ENCODE data around the gene GCK.
"Not testable (repeated sequence)": the region's sequence is repeated elsewhere in the genome, so short reads cannot be mapped to it uniquely, and the experiment has no call there.

Gene GCK

GRCh38 chr7:44200699-44201461 is 11.6 kb upstream of the GCK start, which contains the start of gene YKT6:
YKT6 (plus strand) TSS chr7:44200978; CDS start chr7:44201136, 158 bp downstream.
- DNase-seq = peak; percentile 95

GRCh38 chr7:44200163-44200562 is 10.9 kb upstream of the GCK start:
- DNase-seq = not testable (repeated sequence)

GRCh38 chr7:44197474-44197873 is 8.2 kb upstream of the GCK start:
- DNase-seq = no peak

- peak; percentile 39 for DNase-seq
Measured at GRCh38 chr7:44196450-44196872, 7.2 kb upstream of the GCK start.

DNA sequence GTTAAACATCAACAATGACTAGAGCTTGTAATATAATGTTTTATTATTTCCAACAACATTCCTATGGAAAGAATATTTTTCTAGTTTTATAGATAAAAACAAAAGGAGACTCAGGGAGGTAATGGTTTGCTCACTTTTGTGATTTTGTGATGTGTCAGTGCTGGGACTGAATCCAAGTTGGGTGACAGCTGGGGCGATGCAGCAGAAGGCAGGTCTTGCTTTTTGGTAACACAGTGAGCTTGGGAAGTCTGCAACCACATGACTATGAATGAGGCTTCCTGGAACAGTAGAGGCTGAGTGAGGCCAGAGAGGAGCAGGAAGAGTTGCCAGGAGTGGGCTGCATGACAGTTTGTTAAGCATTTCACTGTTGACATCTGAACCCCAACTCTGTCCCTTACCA is 6.7 kb upstream of the GCK start:
- no peak for DNase-seq

DNA sequence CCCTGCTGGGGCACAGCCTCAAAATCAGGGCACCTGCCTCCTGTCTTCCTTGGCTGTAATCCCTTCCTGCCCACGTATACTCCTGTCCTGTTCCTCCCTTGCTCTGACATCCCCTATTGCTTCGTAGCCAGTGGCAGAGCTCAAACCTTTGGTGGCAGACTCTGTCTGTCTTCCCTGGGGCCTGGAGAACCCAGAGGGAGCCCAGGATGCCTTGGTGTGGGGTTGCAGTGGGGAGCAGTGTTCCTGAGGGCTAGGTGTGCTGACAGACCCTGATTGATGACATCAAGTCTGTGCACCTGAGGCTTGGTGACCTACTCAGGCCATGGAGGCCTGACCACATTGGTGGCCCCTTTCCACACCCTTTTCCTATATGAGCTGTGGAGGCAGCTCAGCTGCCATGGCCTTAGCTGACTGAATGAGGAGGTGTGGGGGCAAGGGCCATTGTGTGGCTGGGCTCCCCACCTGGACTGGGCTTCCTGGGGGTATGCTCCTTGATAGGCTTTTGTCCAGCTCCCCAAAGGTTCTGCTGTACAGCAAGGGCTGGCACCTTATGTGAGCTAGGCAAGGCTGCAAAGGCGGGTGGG is 5.4 kb upstream of the GCK start:
- DNase-seq = no peak

GRCh38 chr7:44194069-44194468 is 4.8 kb upstream of the GCK start:
- DNase-seq = peak; percentile 39

GRCh38 chr7:44193011-44193802 is 4.0 kb upstream of the GCK start:
- no peak for DNase-seq

DNA sequence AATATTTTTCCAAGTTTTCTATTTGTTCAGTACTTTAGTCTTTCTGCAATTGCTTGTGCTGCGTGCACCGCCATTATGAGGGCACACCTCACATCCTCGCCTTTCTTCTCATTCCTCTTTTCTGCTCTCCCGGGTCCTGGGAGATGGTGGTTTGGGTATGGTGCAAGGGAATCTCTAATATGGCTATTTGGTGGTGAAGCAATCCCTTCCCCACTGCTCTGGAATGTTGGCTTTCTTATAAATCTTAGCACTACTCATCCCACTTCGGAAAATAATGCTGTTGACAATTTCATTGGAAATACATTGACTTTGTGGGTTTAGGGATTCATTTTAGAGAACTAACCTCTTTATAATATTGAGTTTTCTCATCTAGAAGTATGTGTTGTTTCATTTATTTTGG is 1.9 kb upstream of the GCK start:
- peak; percentile 21 for DNase-seq

GRCh38 chr7:44189993-44190872 is 994 bp upstream of the GCK start:
- no peak for DNase-seq

- no peak for DNase-seq
Measured at GRCh38 chr7:44188480-44189225, 586 bp downstream of the GCK start.

- no peak for DNase-seq
Measured at GRCh38 chr7:44187636-44188416, 1.4 kb downstream of the GCK start.

DNA sequence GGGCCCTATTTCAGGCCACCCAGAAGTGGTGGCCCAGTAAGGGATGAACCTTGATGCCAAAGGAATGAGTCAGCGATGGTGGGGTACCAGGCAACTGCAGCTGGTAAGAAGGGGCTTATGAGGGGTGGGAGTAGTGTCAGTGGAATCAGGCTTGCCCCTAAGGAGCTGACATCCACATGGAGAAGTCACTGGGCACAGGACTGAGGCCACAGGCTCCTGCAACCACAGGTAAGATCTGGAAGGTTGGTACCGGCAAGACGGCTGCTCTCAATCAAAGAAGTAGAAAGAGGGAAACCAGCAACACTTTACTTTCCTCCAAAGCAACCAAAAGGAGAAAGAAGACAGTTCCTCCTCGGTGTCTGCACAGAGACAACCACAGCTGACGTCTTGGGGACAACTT is 2.5 kb downstream of the GCK start:
- DNase-seq = no peak

- DNase-seq = no peak
Measured at GRCh38 chr7:44185729-44186128, 3.5 kb downstream of the GCK start.

- DNase-seq = no peak
Measured at GRCh38 chr7:44184873-44185446, 4.3 kb downstream of the GCK start.

DNA sequence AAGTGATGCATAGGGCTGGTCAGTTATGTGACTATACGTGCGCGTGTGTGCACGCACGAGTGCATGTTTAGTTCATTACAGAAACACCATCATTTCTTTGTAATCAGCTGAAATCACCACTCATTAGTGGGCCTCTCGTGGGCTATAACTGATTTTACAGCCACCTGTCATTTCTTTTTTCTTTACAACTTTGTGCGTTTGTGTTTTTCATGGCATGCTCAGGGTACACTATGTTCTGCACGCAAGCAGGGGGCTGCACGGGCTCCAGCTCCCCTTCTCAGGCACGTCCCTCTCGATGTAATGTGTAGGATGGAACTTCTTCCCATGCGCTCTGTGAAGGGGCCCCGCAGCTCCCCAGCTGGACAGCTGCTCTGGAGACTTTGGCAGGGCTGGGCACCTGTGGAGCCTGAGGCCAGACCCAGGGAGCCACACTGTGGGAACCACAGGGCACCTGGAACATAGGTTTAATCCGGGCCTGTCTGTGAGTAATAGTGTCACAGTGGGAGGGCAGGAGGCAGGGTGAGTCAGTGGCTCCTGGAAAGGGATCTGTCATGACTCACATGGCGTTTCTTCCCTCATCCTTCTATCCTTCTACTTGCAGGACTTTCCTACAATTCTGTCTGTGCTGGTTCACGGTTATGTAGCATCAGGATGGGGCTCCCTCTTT is 4.9 kb downstream of the GCK start:
- DNase-seq = peak; percentile 81

DNA sequence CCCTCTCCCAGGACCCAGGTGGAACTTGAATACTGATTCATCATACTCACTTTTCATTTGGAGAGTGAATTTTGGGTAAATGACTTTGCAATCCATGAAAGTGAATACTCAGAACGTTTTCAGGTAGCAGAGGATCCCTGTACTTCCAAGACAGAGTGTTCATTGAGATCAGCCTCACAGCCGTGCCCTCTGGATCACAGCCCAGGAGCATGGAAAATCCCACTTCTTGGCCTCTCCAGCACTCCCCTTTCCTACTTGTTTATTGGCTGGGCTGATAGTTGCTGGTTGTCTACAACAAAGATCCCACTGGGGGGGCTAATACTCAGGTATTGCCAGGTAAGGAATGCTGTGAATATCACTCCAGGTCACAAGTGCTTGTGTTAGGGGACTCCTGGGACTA is 5.9 kb downstream of the GCK start:
- DNase-seq = no peak

DNA sequence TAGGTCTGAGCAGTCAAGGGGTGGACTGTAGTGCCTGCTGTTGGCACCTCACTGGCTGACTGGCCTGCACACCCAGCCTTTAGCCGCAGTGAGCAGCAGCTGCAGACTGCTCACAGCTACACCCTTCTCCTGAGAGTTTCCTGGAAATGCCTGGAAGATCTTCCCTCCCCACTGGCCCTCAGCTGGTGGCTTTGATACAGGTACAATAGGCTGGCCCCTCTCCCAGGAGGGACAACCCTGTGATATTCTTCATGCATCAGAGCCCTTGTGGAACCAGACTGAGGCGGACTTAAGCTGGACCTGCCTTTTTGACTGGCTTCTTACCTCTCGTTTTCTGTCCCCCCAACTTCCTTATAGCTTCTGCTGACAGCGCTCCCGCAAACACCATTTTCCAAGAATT is 6.4 kb downstream of the GCK start:
- no peak for DNase-seq

GRCh38 chr7:44180631-44181030 is 8.6 kb downstream of the GCK start:
- DNase-seq = no peak

DNA sequence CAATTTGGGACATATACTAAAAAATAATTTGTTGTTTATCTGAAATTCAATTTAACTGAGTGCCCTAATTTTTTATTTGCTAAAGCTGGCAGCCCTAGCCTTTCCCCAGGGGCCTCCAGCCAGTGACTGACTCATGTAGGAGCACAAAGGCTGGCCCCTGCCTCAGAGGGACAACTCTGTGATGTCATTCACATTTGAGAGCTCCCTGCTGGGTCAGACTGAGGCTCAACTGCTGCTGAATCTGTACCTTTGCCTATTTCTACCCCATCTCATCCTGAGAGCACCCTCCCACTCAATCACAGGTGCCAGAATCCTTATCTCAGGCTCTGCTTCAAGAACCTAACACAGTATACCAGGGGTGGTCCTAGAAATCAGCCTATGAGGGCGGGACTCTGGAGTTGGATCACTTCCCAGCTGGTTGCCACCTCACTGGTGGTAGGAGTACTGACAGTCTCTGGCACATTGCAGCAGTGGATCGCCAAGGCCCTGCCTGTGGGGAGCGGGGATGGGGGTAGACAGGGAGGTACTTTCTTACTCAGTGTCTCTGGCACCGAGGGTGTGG is 11.6 kb downstream of the GCK start:
- peak; percentile 33 for DNase-seq

All from fibroblast of skin of right quadriceps (primary cell).